HL-60 (cell line): ENCODE measurements around the gene FMO1.

Experiments
- DNase-seq, 2 experiments: peaks; one replicate each; pipeline ENCODE4 v3.0.0-alpha.2; 2010 to 2020; ENCODE audit warnings: low read depth in 1 of 2, low spot score in 1 of 2
- H3K27ac ChIP-seq: fragments of 250-450 bp; sonication (Bioruptor Pico); replicated peaks from 2 replicates; pipeline ENCODE4 v1.5.1; 2020; ENCODE audit warnings: mild to moderate bottlenecking, moderate library complexity
- H3K27me3 ChIP-seq: fragments of 250-450 bp; sonication (Bioruptor Pico); 2 replicates; pipeline ENCODE4 v1.5.1; 2021; ENCODE audit warnings: mild to moderate bottlenecking, moderate library complexity; ENCODE audit not compliant: insufficient read depth, poor library complexity, severe bottlenecking
- H3K4me3 ChIP-seq: replicated peaks from 2 replicates; pipeline ENCODE4 v1.5.1; 2011; ENCODE audit warnings: mild to moderate bottlenecking, control low read depth, low read length; ENCODE audit not compliant: insufficient read depth
- GABPA ChIP-seq: IDR thresholded peaks from 2 replicates; pipeline ENCODE4 v1.6.1; 2012; ENCODE audit warnings: low read depth
- POLR2AphosphoS5 ChIP-seq: IDR thresholded peaks from 2 replicates; pipeline ENCODE4 v1.6.1; 2012; ENCODE audit warnings: low read depth
- SPI1 ChIP-seq: IDR thresholded peaks from 2 replicates; pipeline ENCODE4 v1.6.1; 2012; ENCODE audit warnings: low read depth, mild to moderate bottlenecking, borderline replicate concordance
- TF ChIP-seq, protein P1 (sequence below): IDR thresholded peaks from one replicate; pipeline ENCODE4 v1.5.1; 2011; ENCODE audit warnings: low read length, control low read depth, inconsistent platforms; ENCODE audit not compliant: insufficient read depth
- TF ChIP-seq, protein P2 (sequence below): IDR thresholded peaks from 2 replicates; pipeline ENCODE4 v1.6.1; 2012; ENCODE audit warnings: low read depth; ENCODE audit not compliant: insufficient replicate concordance

The FMO1 gene

DNA sequence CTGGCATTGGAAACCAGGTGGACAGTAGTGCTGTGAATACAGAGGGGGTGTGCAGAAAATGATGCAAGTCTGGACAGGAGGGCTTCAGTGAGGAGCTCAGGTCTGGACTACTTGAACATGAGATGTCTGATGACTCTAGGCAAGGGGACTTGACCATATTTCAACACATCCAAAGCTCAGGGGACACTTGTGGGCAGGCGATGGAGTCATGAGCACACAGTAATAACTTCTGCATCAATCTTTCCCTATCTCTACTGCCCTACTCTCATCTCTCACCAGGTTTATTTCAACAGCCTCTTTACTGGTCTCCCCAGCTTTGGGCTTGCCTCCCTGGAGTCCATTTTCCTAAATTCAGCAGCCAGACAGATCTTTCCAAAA is 41.3 kb upstream of the FMO1 start:
- Histone ChIP-seq H3K4me3 (no peak overlapping the region), H3K27ac (no peak overlapping the region), H3K27me3 (peaks cover 5% of the 10 kb centered on the region)
- TF ChIP-seq GABPA (no peak), SPI1 (no peak), POLR2AphosphoS5 (no peak)
- TF ChIP-seq, protein P1, sequence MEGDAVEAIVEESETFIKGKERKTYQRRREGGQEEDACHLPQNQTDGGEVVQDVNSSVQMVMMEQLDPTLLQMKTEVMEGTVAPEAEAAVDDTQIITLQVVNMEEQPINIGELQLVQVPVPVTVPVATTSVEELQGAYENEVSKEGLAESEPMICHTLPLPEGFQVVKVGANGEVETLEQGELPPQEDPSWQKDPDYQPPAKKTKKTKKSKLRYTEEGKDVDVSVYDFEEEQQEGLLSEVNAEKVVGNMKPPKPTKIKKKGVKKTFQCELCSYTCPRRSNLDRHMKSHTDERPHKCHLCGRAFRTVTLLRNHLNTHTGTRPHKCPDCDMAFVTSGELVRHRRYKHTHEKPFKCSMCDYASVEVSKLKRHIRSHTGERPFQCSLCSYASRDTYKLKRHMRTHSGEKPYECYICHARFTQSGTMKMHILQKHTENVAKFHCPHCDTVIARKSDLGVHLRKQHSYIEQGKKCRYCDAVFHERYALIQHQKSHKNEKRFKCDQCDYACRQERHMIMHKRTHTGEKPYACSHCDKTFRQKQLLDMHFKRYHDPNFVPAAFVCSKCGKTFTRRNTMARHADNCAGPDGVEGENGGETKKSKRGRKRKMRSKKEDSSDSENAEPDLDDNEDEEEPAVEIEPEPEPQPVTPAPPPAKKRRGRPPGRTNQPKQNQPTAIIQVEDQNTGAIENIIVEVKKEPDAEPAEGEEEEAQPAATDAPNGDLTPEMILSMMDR, result no peak
- TF ChIP-seq, protein P2, sequence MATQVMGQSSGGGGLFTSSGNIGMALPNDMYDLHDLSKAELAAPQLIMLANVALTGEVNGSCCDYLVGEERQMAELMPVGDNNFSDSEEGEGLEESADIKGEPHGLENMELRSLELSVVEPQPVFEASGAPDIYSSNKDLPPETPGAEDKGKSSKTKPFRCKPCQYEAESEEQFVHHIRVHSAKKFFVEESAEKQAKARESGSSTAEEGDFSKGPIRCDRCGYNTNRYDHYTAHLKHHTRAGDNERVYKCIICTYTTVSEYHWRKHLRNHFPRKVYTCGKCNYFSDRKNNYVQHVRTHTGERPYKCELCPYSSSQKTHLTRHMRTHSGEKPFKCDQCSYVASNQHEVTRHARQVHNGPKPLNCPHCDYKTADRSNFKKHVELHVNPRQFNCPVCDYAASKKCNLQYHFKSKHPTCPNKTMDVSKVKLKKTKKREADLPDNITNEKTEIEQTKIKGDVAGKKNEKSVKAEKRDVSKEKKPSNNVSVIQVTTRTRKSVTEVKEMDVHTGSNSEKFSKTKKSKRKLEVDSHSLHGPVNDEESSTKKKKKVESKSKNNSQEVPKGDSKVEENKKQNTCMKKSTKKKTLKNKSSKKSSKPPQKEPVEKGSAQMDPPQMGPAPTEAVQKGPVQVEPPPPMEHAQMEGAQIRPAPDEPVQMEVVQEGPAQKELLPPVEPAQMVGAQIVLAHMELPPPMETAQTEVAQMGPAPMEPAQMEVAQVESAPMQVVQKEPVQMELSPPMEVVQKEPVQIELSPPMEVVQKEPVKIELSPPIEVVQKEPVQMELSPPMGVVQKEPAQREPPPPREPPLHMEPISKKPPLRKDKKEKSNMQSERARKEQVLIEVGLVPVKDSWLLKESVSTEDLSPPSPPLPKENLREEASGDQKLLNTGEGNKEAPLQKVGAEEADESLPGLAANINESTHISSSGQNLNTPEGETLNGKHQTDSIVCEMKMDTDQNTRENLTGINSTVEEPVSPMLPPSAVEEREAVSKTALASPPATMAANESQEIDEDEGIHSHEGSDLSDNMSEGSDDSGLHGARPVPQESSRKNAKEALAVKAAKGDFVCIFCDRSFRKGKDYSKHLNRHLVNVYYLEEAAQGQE, result no peak
- no peak for DNase-seq

DNA sequence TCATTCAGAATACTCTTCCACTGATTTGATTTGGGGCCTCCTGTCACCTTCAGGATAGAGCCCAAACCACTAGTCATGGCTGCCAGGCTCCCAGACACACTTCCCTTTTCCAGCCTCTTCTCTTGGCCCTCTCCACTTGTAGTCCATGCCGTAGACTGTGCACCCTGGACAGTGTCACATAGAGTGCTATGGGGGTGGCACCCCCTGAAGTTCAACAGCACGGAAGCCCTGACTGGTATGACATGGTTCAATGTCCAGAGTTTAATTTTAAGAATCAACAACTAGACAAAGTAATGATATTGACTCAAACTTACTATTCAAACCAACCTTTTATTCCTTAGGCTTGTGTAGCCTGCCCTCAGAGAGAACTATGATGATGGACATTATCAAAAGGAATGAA is 40.9 kb upstream of the FMO1 start:
- DNase-seq, result no peak

DNA sequence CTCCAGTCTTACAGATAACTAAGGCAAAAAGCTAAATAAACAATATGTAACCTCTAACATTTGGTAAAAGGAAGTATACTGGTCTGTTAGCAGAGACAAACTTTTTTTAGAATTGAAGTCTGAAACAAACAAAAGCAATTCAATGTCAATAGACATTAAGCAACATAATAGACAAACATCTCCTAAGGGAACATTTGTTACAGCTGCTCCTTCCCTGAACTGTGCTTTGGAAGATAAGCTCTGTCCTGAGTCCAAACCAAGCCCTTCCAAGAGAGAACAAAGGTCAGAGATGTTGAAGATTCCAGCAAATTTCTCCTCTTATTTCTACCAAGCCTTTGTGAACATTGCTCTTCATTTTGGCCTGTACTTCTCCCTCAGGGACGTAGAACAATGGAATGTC is 37.9 kb upstream of the FMO1 start:
- H3K27ac ChIP-seq, result no peak overlapping the region
- TF ChIP-seq GABPA (no peak), SPI1 (no peak), POLR2AphosphoS5 (no peak)
- TF ChIP-seq, protein P1, result no peak
- TF ChIP-seq, protein P2, result no peak
- H3K27me3 ChIP-seq, result no peaks in the 10 kb centered on the region
- no peak overlapping the region for H3K4me3 ChIP-seq
- no peak for DNase-seq

More for the DNA sequence above, 40.9 kb upstream of the FMO1 start:
- Histone ChIP-seq H3K4me3 (no peak overlapping the region), H3K27me3 (peaks cover 5% of the 10 kb centered on the region), H3K27ac (no peak overlapping the region)
- TF ChIP-seq, protein P2, result no peak
- TF ChIP-seq SPI1, result no peak
- no peak for TF ChIP-seq POLR2AphosphoS5
- TF ChIP-seq, protein P1, result no peak
- TF ChIP-seq GABPA, result no peak
